NCI-H2107 treated with DMSO at 0.1 percent for 48 hours (cell line): ENCODE measurements around the gene SPAG8.
A peak's percentile ranks its signal among the peaks of the same experiment; 100 is the strongest.

Experiments used
- DNase-seq: peaks from one replicate; lab custom pipeline; 2025; ENCODE audit not compliant: unreplicated experiment; lab: John Stamatoyannopoulos, UW

SPAG8 gene

DNA sequence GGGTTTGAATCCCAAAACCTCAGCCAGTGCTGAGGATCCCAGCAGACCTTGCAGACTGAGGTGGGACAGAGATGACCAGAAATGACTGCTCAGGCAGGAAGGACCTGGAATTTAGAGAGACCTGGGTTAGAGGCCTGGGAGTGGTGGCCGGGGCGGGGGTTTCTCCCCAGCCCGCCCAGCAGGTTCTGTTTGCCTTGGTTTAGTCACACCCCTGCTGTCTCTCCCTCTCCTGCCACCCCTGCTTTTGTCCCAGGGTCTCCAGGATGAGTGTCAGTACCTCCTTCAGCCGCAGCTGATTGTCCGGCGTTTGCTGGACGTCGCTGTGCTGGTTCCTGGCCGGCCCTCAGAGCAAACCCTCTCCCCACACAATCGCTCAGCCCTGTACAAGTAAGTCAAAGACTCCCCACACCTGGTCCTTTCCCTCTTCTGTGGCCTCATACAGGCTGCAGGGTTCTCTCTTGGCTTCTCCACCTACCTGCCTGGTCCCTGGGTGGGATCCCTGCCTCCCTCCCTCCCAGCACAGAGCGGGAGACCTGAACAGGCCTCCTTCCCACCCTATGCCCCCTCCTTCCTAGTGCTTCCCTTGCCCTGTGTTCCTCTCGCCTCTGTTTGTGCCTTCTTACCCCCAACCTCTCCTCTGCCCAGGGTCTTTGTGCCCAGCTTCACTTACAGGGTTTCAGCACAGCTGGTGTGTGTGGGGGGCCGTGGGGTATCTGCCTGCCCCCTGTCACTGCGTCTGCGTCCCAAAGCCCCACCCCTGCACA, 29.0 kb upstream of the SPAG8 start:
- DNase-seq = no peak

- DNase-seq = no peak
Observed at GRCh38 chr9:35839926-35840325, 27.9 kb upstream of the SPAG8 start.

DNA sequence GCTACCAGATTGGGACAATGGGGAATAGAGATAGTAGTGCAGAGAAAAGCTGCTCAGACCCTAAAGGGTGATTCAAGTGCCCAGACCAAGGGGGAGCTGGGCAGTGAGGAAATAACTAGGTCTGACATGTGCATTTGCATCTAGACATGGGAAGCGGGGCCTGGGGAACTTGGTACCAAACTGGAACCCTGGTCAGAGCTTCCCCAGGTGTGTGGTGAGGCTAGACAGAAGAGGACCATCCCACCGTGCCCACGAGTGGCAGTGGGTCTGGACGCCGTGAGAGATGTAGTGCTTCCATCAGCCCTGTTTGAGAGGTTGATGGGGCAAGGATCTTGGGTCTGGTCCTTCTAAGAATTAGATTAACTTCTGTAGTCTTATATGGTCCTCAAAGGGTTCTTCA, 24.5 kb upstream of the SPAG8 start:
- no peak for DNase-seq

DNA sequence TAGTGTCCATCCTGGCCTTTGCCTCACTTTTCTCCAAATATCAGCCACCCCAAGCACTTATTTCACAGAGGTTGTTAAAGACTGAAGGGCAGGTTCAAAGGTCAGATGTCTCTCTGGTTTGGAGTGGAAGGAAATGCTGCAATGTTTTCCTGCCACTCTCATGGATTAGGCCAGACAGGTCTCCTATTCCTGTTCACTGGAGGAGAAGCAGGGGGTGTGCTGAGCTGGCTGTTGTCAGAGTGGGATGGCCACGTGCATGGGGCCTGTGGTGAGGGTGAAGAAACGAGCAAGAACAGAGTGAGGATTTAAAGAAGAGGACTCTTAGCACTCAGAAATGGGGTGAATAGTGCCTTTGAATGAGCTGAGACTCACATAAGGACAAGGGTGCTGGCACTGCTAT, 23.7 kb upstream of the SPAG8 start:
- no peak for DNase-seq

DNA sequence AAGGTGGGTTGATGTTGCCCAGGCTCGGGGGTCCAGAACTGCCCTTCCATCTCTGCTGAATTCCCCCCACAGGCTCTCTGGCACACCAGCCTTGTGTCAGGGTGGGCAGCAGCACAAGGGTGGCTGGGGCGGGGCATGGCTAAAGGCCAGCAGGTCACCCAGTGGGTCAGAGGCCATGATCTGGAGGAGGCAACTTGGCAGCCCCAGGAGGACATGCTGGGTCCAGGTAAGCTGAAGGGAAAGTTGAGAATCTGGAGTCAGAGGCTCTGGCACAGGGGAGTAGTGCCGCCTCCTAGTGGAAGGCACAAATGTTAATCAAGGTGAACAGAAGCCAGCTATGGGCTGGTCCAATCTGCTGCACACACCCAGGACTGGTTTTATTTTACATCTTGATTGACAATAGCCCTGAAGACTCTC, 23.2 kb upstream of the SPAG8 start:
- DNase-seq = no peak

- no peak for DNase-seq
Observed at GRCh38 chr9:35834260-35835215, 22.5 kb upstream of the SPAG8 start.

DNA sequence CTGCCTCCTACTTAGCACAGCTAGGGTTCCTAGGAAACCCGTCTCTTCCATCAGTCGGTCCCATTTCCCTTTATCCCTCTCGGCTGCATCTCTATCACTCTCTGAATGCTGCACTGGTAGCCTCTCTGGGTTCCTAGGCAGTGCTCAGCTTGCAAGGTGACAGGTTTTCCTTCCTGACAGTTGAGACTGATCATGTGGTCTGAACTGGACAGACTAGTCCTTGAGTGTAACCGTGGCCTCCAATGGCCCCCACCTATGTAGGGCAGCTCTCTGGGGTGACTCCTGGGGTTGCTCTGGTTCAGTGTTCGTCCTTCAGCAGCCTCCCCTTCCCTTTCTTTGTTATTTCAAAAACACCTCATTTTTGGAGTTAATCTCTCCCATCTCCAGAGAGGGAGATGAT, 20.8 kb upstream of the SPAG8 start:
- no peak for DNase-seq

DNA sequence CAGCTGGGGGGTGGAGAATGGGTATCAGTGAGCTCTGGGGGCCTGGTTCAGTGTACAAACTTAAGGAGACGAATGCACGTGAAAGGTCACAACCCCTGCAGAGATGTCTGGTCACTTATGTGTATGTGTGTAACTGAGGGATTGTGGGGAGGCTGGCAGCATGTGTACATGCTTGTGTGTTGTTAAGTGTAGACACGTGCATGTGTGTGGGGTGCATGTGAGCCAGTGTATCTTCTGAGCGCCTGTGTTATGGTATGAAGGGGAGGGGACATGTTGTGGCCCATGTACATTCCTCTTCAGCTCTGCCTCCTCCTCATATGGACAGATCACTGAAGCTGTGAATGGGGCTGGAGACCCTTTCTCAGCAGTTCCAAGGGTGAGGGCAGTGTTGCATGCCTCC, 19.0 kb upstream of the SPAG8 start:
- DNase-seq = no peak

DNA sequence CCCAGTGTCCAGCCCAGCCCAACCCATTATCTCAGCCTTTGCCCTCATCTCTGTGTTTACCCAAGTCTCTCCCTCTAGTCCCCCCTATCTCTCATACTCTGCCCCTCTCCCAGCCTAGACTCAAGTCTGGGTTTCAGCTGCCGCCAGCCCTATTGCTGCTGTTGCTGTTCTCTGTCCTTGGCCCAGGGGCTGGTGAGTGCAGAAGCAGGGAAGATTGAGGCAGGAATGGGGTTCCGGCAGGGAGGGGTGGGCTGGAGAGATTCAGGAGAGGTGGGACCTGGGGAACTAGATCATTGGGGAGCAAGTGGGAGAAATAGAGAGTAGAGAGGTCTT, 17.7 kb upstream of the SPAG8 start:
- DNase-seq = no peak

- DNase-seq = peak; percentile 80
Observed at GRCh38 chr9:35829084-35829763, 17.2 kb upstream of the SPAG8 start, which contains the start of gene TMEM8B. TMEM8B (plus strand) TSS chr9:35829228; CDS start chr9:35829448, 220 bp downstream.

DNA sequence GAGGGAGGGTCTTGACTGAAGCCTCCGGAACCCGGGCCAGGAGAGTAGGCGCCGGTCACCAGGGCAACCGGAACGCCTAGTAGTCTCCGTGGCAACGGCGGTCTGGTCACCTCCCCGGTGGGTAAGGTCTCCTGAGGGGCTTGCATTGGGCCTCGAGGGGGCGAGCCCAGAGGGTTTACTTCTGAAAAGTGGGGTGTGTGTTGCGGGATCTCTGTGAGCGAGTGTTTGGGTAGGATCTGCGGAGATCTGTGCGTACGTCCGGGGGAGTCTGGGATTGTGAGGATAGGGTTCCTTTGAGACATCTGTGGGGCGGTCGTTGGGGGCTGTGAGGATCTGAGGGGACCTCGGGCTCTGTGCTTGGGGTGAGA, 16.6 kb upstream of the SPAG8 start, which contains the start of gene FAM221B:
TSS of gene FAM221B (minus strand) at position 17 of the 368 bp plus-strand sequence. CDS start 2,571 bp downstream, outside the sequence.
- DNase-seq = no peak

GRCh38 chr9:35827486-35827885, 15.4 kb upstream of the SPAG8 start:
- DNase-seq = no peak

- peak; percentile 78 for DNase-seq
Observed at GRCh38 chr9:35826071-35826701, 14.1 kb upstream of the SPAG8 start.

DNA sequence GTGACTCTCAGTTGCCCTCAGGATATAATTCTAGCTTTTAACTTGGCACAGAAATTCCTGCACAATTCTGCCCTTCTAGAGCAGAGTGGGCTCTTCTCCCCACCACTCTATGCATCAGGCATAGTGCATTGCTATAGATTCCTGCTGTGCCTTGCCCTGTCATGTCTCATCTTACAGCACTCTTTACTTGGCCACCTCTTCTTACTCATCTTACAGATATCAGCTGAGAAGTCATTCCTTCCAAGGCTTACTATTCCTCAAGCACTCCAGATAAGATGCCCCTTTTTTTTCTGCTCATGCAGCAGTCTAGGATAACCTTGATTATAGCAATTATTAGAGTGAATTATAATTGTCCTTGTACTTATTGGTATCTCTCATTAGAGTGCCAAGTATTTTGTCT, 10.9 kb upstream of the SPAG8 start:
- no peak for DNase-seq

GRCh38 chr9:35820076-35820475, 8.0 kb upstream of the SPAG8 start:
- no peak for DNase-seq

DNA sequence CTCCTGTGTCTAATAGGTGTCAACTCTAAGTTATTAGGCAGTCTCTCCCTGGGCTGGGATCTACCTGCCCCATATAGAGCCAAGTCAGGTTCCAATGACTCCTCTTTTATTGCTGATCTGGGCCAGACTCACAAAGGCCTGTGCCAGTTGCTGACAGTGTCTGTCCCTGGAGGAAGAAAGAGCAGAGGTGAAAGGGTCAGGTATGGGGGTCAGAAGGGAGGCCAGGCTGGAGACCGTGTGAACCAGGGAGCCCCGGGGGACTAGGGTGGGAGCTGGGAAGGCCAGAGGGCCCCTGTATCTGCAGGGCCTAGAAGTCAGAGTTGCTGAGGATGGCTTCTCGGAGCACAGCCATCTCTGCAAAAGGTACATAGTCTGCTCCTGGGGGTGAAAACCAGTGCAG, 6.3 kb upstream of the SPAG8 start:
- DNase-seq = no peak

DNA sequence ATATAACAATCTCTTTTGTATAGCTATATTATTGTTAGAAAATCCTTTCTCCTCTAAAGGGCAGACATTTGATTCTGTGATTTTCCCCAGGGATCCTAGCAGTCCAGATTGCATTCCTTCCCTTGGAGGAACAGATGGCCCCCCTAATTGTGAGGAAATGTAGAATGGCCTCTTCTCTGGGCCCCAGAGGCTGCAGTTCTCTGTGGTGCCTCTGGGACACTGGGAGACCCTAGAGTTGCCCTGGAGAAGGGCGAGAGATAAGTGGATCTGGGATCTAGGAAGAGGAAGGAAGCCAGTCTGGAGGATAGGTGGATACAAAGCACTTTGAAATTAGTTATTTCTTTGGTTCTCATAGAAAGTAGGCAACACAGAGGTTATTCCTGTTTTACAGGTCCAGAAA, 4.6 kb upstream of the SPAG8 start:
- no peak for DNase-seq

GRCh38 chr9:35814841-35815543, 2.9 kb upstream of the SPAG8 start, which contains the start of gene HINT2:
HINT2 (minus strand) TSS chr9:35815042; CDS start chr9:35814979, 63 bp downstream.
- DNase-seq = peak; percentile 99

DNA sequence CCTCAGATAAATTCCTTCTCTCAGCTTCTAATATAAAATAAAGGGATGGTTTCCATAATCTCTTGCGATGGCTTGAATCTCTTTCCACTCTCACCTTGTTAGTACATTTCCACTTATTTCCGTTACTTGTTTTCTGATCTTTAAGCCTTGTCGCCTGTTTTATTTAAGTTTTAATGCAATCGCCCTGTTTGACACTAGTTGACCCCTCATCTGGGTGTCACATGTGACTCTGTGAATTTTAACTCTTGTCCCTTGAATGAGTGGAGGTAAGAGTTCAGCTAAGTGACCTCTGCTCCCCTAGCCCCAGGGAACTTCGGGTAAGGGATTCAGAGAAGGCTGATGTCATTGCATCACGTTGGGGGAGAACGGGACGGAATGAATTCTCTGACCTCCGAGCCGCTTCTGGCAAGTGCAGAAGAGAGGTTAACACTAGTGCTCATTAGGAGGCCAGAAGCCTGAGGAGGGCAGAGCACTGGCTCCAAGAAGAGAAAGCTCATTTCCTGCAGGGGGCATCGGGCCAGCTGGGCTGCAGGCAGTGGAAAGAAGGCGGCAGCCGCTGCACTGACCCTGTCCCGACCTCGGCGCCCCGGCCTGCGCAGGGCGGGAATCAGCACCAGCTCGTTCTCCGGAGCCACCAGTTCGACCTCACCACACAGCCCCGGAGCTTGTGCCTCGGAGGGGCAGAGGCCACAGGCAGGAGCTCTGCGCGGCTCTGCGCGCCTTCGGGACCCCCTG, 2.2 kb upstream of the SPAG8 start:
- DNase-seq = peak; percentile 42
